Neural cell (in vitro differentiated cells): ENCODE data around the gene KRTAP1-3. TPM values are rescaled to one million over a fixed set of nuclear protein-coding genes. Genes with fewer than 3 reads are reported as not detected.

ENCODE experiments used
- H2AFZ ChIP-seq: fragments of 200-600, 300-800 bp; sonication (generic), shearing (Covaris generic); 2 replicates; pipeline ENCODE4 v1.6.0; 2014; ENCODE audit warnings: low read depth, mild to moderate bottlenecking, antibody characterized with exemption, low read length, moderate library complexity
- H3F3A ChIP-seq: fragments of 200-600 bp; shearing (Covaris generic); 2 replicates; pipeline ENCODE4 v1.6.1; 2016; ENCODE audit warnings: mild to moderate bottlenecking, moderate library complexity, mixed read lengths, antibody characterized with exemption, low read length; ENCODE audit not compliant: insufficient read depth, poor library complexity, severe bottlenecking
- H3K27ac ChIP-seq: fragments of 200-600, 300-800 bp; sonication (generic), shearing (Covaris generic); 2 replicates; pipeline ENCODE4 v1.5.1; 2014; ENCODE audit warnings: mild to moderate bottlenecking, low read length, moderate library complexity
- H3K27me3 ChIP-seq: fragments of 300-800, 200-600 bp; sonication (generic), shearing (Covaris generic); 2 replicates; pipeline ENCODE4 v1.6.0; 2014; ENCODE audit warnings: mild to moderate bottlenecking, low read depth, low read length, moderate library complexity; ENCODE audit not compliant: insufficient read depth
- H3K36me3 ChIP-seq: fragments of 300-800, 200-600 bp; sonication (generic), shearing (Covaris generic); 2 replicates; pipeline ENCODE4 v1.5.1; 2014; ENCODE audit warnings: mild to moderate bottlenecking, antibody characterized with exemption, low read length, moderate library complexity; ENCODE audit not compliant: insufficient read depth
- H3K4me2 ChIP-seq: fragments of 300-800, 200-600 bp; sonication (generic), shearing (Covaris generic); 2 replicates; pipeline ENCODE4 v1.6.0; 2014; ENCODE audit warnings: mild to moderate bottlenecking, low read length
- H3K4me3 ChIP-seq: fragments of 300-800, 200-600 bp; sonication (generic), shearing (Covaris generic); 2 replicates; pipeline ENCODE4 v1.5.1; 2014; ENCODE audit warnings: mild to moderate bottlenecking, low read length, moderate library complexity
- H3K79me2 ChIP-seq: fragments of 200-600 bp; shearing (Covaris generic); replicated peaks from 2 replicates; pipeline ENCODE4 v1.6.0; 2014; ENCODE audit warnings: mild to moderate bottlenecking, low read length, moderate library complexity; ENCODE audit not compliant: insufficient read depth
- H3K9ac ChIP-seq: fragments of 300-800, 200-600 bp; sonication (generic), shearing (Covaris generic); 2 replicates; pipeline ENCODE4 v1.6.1; 2016; ENCODE audit warnings: mild to moderate bottlenecking, low read length, mixed read lengths
- H3K9me2 ChIP-seq: fragments of 200-600 bp; shearing (Covaris generic); 2 replicates; pipeline ENCODE4 v1.6.1; 2016; ENCODE audit warnings: mild to moderate bottlenecking, low read length, mixed read lengths; ENCODE audit not compliant: insufficient read depth
- H3K9me3 ChIP-seq: fragments of 200-600, 300-800 bp; sonication (generic), shearing (Covaris generic); 2 replicates; pipeline ENCODE4 v1.6.1; 2016; ENCODE audit warnings: mild to moderate bottlenecking, mixed run types, low read length, moderate library complexity, mixed read lengths
- H4K20me1 ChIP-seq: fragments of 200-600 bp; shearing (Covaris generic); 2 replicates; pipeline ENCODE4 v1.6.1; 2016; ENCODE audit warnings: mild to moderate bottlenecking, mixed run types; ENCODE audit not compliant: insufficient read depth
- EP300 ChIP-seq: fragments of 450-650 bp; conservative IDR thresholded peaks from 2 replicates; pipeline ENCODE4 v1.6.1; 2014; ENCODE audit warnings: antibody characterized with exemption, mild to moderate bottlenecking, moderate library complexity; ENCODE audit not compliant: poor library complexity, severe bottlenecking
- EZH2 ChIP-seq: fragments of 200-600, 300-800 bp; shearing (Covaris generic), sonication (generic); IDR thresholded peaks from 2 replicates; pipeline ENCODE4 v1.6.1; 2014; ENCODE audit warnings: antibody characterized with exemption, low read length, borderline replicate concordance, mild to moderate bottlenecking; ENCODE audit not compliant: insufficient read depth, poor library complexity, severe bottlenecking
- MXI1 ChIP-seq: fragments of 450-650 bp; conservative IDR thresholded peaks from 2 replicates; pipeline ENCODE4 v1.6.1; 2014; ENCODE audit warnings: antibody characterized with exemption, mild to moderate bottlenecking; ENCODE audit not compliant: poor library complexity, severe bottlenecking
- POLR2AphosphoS5 ChIP-seq: IDR thresholded peaks from 2 replicates; pipeline ENCODE4 v1.6.1; 2012
- RAD21 ChIP-seq: fragments of 450-650 bp; conservative IDR thresholded peaks from 2 replicates; pipeline ENCODE4 v1.6.1; 2014; ENCODE audit warnings: antibody characterized with exemption, mild to moderate bottlenecking, moderate library complexity
- SMC3 ChIP-seq: fragments of 450-650 bp; conservative IDR thresholded peaks from 2 replicates; pipeline ENCODE4 v1.6.1; 2014; ENCODE audit warnings: antibody characterized with exemption, mild to moderate bottlenecking, moderate library complexity; ENCODE audit not compliant: poor library complexity
- TAF1 ChIP-seq: IDR thresholded peaks from 2 replicates; pipeline ENCODE4 v1.6.1; 2012; ENCODE audit warnings: low read depth
- polyA plus RNA-seq: library from polyadenylated mRNA; depleted of rRNA; stranded (reverse); fragments of >200 nt; gene quantifications from 2 replicates; pipeline ENCODE4 v1.2.3, GENCODE V29; 2014
- TF ChIP-seq, protein P1 (sequence below): fragments of 450-650 bp; IDR thresholded peaks from 2 replicates; pipeline ENCODE4 v1.5.1; 2014; ENCODE audit warnings: antibody characterized with exemption, mild to moderate bottlenecking, moderate library complexity; ENCODE audit not compliant: poor library complexity, severe bottlenecking
- TF ChIP-seq, protein P2 (sequence below): IDR thresholded peaks from 2 replicates; pipeline ENCODE4 v1.6.1; 2012; ENCODE audit warnings: borderline replicate concordance

KRTAP1-3 gene
- polyA plus RNA-seq, 1 donor from 2014 or later: not detected

DNA sequence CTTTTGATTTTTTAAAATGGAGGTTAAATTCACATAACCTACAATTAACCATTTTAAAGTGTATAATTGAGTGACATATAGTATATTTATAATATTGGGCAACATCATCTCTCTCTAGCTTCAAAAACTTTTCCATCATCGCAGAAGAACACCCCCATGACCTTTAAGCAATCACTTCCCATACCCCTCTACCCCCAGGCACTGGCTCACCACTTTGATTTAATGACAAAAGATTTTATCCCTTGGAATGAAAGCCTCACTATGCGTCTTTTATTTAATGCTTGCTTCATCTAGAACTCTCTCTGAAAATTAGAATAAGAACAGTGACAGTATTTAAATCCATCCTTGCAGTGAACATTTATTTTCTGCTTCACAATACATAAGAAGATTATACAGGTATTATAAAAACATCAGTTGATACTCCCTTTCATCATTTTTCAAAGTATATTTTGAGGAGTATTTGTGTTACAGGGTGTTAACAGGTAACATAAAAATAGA is 3.2 kb upstream of the KRTAP1-3 start:
- Histone ChIP-seq H3K79me2 (no peaks in the 10 kb centered on the region), H3K36me3 (no peaks in the 10 kb centered on the region), H4K20me1 (no peaks in the 10 kb centered on the region), H3K4me2 (no peak overlapping the region), H3K27me3 (no peaks in the 10 kb centered on the region), H3F3A (no peaks in the 10 kb centered on the region), H2AFZ (no peak overlapping the region), H3K9me2 (no peaks in the 10 kb centered on the region), H3K9me3 (no peaks in the 10 kb centered on the region), H3K9ac (no peak overlapping the region), H3K4me3 (no peak overlapping the region), H3K27ac (no peak overlapping the region)
- TF ChIP-seq, protein P1, sequence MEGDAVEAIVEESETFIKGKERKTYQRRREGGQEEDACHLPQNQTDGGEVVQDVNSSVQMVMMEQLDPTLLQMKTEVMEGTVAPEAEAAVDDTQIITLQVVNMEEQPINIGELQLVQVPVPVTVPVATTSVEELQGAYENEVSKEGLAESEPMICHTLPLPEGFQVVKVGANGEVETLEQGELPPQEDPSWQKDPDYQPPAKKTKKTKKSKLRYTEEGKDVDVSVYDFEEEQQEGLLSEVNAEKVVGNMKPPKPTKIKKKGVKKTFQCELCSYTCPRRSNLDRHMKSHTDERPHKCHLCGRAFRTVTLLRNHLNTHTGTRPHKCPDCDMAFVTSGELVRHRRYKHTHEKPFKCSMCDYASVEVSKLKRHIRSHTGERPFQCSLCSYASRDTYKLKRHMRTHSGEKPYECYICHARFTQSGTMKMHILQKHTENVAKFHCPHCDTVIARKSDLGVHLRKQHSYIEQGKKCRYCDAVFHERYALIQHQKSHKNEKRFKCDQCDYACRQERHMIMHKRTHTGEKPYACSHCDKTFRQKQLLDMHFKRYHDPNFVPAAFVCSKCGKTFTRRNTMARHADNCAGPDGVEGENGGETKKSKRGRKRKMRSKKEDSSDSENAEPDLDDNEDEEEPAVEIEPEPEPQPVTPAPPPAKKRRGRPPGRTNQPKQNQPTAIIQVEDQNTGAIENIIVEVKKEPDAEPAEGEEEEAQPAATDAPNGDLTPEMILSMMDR: no peak
- TF ChIP-seq MXI1 (no peak), RAD21 (no peak), TAF1 (no peak), EP300 (no peak), SMC3 (no peak), POLR2AphosphoS5 (no peak), EZH2 (no peak)
- TF ChIP-seq, protein P2, sequence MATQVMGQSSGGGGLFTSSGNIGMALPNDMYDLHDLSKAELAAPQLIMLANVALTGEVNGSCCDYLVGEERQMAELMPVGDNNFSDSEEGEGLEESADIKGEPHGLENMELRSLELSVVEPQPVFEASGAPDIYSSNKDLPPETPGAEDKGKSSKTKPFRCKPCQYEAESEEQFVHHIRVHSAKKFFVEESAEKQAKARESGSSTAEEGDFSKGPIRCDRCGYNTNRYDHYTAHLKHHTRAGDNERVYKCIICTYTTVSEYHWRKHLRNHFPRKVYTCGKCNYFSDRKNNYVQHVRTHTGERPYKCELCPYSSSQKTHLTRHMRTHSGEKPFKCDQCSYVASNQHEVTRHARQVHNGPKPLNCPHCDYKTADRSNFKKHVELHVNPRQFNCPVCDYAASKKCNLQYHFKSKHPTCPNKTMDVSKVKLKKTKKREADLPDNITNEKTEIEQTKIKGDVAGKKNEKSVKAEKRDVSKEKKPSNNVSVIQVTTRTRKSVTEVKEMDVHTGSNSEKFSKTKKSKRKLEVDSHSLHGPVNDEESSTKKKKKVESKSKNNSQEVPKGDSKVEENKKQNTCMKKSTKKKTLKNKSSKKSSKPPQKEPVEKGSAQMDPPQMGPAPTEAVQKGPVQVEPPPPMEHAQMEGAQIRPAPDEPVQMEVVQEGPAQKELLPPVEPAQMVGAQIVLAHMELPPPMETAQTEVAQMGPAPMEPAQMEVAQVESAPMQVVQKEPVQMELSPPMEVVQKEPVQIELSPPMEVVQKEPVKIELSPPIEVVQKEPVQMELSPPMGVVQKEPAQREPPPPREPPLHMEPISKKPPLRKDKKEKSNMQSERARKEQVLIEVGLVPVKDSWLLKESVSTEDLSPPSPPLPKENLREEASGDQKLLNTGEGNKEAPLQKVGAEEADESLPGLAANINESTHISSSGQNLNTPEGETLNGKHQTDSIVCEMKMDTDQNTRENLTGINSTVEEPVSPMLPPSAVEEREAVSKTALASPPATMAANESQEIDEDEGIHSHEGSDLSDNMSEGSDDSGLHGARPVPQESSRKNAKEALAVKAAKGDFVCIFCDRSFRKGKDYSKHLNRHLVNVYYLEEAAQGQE: no peak

DNA sequence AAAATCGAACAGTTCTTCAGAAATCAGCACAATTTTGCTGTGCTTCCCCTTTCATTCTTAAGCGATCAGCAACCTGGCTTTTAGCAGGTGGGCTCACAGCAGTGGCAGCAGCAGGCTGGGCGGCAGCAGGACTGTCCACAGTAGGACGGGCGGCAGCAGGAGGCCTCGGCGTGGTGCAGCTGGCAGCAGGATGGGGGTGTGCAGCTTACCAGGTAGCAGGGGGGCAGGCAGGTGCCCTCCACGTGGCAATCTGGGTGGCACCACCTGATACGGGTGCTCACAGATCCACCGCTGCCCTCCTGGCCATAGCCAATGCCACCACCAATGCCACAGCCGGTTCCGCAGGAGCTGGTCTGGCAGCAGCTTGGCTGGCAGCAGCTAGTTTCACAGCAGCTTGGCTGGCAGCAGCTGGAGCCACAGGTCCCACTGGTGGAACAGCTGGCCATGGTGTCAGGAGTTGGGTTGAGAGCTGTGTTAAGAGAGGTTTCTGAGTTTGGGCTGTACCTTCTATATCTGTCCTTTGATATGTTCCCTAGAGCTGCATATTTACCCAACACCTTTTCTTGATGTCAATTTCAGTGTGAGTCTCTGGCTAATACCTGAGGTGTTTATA is 4.9 kb downstream of the KRTAP1-3 start, which contains the start of gene KRTAP1-4:
Gene KRTAP1-4 (minus strand): TSS at position 563 of the 613 bp plus-strand sequence. CDS start 117 bp downstream, at position 446.
- Histone ChIP-seq H3K4me3 (no peak within 1 kb of the TSS), H3F3A (no peaks in the 10 kb centered on the region), H3K9me3 (no peaks in the 10 kb centered on the region), H3K9ac (no peak within 1 kb of the TSS), H3K27me3 (no peaks in the 10 kb centered on the region), H4K20me1 (no peaks in the 10 kb centered on the region), H3K36me3 (no peaks in the 10 kb centered on the region), H3K9me2 (no peaks in the 10 kb centered on the region), H3K27ac (no peak within 1 kb of the TSS), H3K4me2 (no peak within 1 kb of the TSS), H2AFZ (no peak within 1 kb of the TSS), H3K79me2 (no peaks in the 10 kb centered on the region)
- TF ChIP-seq SMC3 (no peak), POLR2AphosphoS5 (no peak), EP300 (no peak), RAD21 (no peak), MXI1 (no peak), EZH2 (no peak), TAF1 (no peak)
- TF ChIP-seq, protein P1: no peak
- TF ChIP-seq, protein P2: no peak
